ENCODE results near the gene RPGRIP1.
"Not testable (repeated sequence)": the region's sequence is repeated elsewhere in the genome, so short reads cannot be mapped to it uniquely, and the experiment has no call there.

Gene RPGRIP1

DNA sequence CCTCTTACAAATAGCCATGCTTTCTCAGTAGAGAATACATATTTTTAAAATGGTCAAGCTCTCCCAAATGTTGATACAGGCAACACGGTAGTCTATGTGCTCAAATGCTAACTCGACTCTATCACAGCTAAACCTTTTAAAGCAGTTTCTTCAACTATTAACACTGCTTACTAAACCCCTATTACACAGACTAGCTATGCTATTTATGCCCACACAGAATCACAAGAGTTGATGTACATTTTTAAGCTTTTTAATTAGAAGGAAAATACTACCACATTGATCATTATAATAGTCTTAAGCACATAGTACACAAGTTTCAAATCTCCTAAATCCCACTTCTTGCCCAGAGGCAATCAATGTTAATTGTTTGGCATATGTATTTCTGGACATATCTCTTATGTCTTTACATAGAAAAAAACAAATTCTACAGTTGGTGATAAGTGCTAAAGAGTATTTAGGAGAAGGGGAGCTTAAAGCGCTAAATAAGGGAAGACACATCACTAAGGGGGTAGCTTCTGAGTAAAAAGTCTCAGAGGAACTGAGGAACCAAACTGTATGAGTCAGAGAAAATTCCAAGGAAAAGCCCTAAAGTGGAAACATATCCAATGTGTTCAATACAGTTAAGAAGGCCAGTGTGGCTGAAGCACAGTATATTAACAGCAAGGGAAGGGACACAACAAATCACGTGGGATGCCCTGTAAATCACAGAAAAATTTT lies 24.3 kb upstream of the RPGRIP1 start:
- Mint-ChIP-seq H3K27ac (peak overlapping the region; percentile 78), H3K36me3 (ENCODE audit: low read depth) (peaks cover 85% of the 10 kb centered on the region), H3K4me3 (peak overlapping the region; percentile 61), H3K4me1 (ENCODE audit: low read depth) (peaks cover 87% of the 10 kb centered on the region), H3K27me3 (no peaks in the 10 kb centered on the region), H3K9me3 (no peaks in the 10 kb centered on the region)

DNA sequence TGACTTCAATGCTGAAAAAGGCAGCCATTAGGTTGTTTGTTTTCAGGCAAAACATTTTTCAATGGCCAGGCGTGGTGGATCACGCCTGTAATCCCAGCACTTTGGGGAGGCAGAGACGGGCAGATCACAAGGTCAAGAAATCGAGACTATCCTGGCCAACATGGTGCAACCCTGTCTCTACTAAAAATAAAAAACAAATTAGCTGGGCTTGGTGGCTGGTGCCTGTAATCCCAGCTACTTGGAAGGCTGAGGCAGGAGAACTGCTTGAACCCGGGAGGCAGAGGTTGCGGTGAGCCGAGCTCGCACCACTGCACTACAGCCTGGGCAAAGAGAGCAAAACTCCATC lies 23.8 kb upstream of the RPGRIP1 start:
- H3K9me3 Mint-ChIP-seq, H3K27me3 Mint-ChIP-seq: not testable (repeated sequence)
- H3K4me1 Mint-ChIP-seq (ENCODE audit: low read depth), result peaks cover 87% of the 10 kb centered on the region
- H3K4me3 Mint-ChIP-seq, result peak overlapping the region; percentile 73
- H3K36me3 Mint-ChIP-seq (ENCODE audit: low read depth), result peaks cover 84% of the 10 kb centered on the region
- peak overlapping the region; percentile 78 for H3K27ac Mint-ChIP-seq

DNA sequence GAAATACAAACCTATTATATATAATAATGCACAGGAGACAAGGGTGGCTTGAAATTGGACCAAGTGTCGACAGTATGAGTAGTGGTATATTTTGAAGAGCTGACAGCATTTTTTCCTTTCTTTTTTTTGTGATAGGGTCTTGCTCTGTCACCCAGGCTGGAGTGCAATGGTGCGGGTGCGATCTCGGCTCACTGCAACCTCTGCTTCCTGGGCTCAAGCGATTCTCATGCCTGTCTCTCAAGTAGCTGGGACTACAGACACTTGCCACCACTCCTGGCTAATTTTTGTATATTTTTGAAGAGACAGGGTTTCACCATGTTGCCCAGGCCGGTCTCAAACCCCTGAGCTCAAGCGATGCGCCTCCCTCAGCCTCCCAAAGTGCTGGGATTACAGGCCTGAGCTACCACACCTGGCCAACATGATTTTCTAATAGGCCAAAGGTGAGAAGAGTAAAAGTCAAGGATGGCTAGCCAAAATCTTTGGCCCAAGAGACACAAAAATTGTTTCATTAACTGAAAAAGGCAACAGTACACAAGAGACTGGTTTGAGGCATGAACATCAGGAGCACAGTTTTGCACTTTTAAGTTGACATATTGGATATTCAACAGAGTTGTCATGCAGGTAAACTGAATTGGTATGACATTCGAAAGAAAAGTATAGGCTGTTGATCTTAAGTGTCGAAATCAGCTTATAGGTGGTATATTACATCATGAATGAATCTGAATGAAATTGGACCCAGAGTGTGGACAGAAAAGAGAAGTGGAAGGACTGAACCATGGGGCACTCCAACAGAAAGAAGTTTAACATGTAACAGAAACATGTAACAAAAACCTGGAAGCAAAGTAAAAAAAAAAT lies 23.1 kb upstream of the RPGRIP1 start:
- Mint-ChIP-seq H3K4me3 (peak overlapping the region; percentile 73), H3K4me1 (ENCODE audit: low read depth) (peaks cover 87% of the 10 kb centered on the region), H3K27ac (peak overlapping the region; percentile 82), H3K27me3 (no peaks in the 10 kb centered on the region), H3K9me3 (no peaks in the 10 kb centered on the region), H3K36me3 (ENCODE audit: low read depth) (peaks cover 84% of the 10 kb centered on the region)

DNA sequence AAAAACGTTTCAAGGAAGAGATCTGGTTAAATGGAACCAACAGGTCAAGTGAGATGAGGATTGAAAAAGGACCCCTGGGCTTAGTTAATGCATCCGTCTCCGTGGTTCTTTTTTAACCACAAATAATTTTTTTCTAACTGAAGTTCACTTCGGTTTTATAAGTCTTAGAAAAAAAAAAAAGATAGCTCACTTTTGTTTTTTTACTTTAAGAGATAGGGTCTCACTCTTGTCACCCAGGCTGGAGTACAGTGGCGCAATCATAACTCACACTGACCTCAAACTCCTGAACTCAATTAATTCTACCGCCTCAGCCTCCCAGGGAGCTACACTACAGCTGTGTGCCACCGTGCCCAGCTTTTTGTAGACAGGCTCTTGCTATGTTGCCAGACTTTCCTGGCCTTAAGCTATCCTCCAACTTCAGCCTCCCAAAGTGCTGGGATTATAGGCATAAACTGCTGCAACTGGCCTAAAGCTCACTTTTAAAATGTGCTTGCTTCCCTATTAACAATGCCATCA lies 22.4 kb upstream of the RPGRIP1 start:
- H3K27ac Mint-ChIP-seq, result peak overlapping the region; percentile 82

DNA sequence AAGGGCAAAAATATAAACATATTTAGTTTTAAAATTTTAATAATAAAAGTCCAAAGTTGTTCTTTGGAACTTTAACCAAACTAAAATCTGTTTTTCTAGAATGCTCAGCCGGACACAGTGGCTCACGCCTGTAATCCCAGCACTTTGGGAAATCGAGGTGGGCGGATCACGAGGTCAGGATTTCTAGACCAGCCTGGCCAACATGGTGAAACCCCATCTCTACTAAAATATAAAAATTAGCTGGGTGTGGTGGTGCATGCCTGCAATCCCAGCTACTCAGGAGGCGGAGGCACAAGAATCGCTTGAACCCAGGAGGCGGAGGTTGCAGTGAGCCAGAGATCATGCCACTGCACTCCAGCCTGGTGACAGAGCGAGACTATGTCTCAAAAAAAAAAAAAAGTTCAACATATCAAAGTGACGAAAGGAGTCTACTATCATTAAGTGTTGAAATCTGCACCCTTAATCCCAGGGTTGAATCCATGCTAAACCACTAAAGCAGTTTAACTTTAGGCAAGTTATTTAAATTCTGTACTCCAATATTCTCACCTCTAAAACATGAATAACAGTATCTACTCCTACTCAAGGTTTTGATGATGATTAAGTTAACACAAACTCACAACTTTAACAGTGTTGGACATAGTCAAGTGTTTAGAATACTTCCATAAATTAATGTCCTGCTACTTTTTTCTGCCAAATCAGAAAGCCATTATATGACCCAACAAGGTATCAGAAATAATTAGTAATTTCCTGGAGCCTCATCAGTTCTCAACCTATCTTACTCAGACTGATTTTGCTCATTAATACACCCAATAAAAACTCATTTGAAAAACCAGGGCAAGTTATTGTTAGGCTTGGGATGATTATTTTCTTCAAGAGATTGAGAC lies 21.6 kb upstream of the RPGRIP1 start:
- Mint-ChIP-seq H3K4me3 (peak overlapping the region; percentile 73), H3K9me3 (no peaks in the 10 kb centered on the region), H3K27me3 (no peaks in the 10 kb centered on the region), H3K27ac (peak overlapping the region; percentile 82), H3K4me1 (ENCODE audit: low read depth) (peaks cover 89% of the 10 kb centered on the region), H3K36me3 (ENCODE audit: low read depth) (peaks cover 85% of the 10 kb centered on the region)

More for the DNA sequence above, 22.4 kb upstream of the RPGRIP1 start:
- Mint-ChIP-seq H3K27me3 (no peaks in the 10 kb centered on the region), H3K9me3 (no peaks in the 10 kb centered on the region), H3K36me3 (ENCODE audit: low read depth) (peaks cover 84% of the 10 kb centered on the region), H3K4me3 (peak overlapping the region; percentile 73), H3K4me1 (ENCODE audit: low read depth) (peaks cover 87% of the 10 kb centered on the region)

DNA sequence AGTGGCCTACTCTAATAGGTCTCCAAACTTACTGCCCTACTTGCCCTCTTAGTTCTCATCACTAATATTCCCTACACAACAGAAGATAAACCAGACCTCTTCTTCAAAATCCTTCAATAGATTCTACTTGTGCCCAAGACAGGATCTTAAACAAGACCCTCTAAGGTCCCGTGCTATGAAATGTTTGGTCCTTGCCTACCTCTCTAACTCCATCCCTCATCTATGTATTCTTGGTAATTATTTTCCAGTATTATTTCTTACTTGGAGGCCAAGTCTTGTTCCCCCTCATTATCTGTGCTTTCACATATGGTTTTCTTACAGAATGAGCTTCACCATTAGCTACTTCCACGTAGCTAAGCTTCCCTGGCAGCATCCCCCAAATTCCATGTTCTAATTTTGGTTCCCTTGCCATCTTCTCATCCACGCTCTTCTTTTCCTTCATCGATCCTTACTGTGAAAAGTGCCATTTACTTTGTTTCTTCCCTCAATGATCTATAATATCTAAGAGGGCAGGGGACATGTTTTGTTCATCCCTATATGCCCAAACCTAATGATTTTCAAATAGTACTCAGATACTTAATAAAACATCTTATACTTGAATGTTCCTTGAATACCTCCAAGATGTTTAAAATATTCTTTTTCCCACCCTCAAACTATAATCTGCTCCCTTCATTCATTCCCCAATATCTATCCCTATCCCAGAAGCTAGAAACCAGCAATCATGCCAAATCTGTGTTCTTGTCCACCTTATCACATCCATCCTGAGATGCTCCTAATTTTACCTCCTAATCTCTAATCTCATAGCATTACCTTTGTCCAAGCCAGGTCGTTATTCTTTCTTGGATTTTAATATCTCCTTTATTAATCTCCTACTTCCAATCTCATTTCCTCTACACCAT lies 20.7 kb upstream of the RPGRIP1 start:
- peak overlapping the region; percentile 82 for H3K27ac Mint-ChIP-seq
- no peaks in the 10 kb centered on the region for H3K9me3 Mint-ChIP-seq
- no peaks in the 10 kb centered on the region for H3K27me3 Mint-ChIP-seq
- peak overlapping the region; percentile 73 for H3K4me3 Mint-ChIP-seq
- peaks cover 87% of the 10 kb centered on the region for H3K36me3 Mint-ChIP-seq (ENCODE audit: low read depth)
- peaks cover 93% of the 10 kb centered on the region for H3K4me1 Mint-ChIP-seq (ENCODE audit: low read depth)

DNA sequence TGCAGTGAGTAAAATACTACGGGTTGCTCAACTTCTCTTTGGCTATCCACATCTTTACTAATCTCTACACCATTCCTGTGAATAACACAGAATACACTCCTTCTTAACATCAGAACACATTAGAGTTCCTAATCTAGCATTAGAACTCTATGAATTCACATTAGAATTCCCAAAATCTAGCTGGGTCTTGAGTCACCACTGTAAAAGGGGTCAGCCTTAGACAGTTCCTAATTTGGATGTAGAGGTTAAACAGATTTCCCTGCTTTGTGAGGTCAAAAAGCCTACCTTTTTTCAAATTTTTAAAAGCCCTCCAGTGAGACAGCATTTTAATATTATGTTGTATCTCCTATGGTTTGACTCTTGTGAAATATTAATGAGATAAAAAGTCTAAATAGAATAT lies 18.1 kb upstream of the RPGRIP1 start:
- Mint-ChIP-seq H3K36me3 (ENCODE audit: low read depth) (peaks cover 90% of the 10 kb centered on the region), H3K9me3 (no peaks in the 10 kb centered on the region), H3K4me1 (ENCODE audit: low read depth) (peaks cover 96% of the 10 kb centered on the region), H3K4me3 (peak overlapping the region; percentile 93), H3K27ac (peak overlapping the region; percentile 99), H3K27me3 (no peaks in the 10 kb centered on the region)

DNA sequence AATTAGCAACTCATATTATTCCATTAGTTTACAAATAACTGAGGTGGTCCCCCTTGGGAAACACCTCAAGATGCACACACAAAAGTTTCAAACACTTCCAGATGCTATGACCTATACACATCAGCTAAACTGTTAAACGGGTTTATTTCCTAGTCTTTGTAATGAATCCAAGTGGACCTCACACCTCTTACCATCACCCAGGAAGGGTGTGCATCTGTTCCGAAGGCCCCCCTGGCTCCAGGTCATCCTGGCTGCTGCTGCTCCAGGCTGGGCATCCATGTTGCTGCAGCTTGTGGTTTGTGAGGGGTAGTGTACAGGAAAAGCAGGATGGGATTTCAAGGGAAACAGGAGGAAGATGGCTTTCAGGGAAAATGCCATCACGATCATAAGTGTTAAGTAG lies 17.5 kb upstream of the RPGRIP1 start:
- peak overlapping the region; percentile 99 for H3K27ac Mint-ChIP-seq
- no peaks in the 10 kb centered on the region for H3K27me3 Mint-ChIP-seq
- no peaks in the 10 kb centered on the region for H3K9me3 Mint-ChIP-seq
- peaks cover 89% of the 10 kb centered on the region for H3K36me3 Mint-ChIP-seq (ENCODE audit: low read depth)
- peaks cover 94% of the 10 kb centered on the region for H3K4me1 Mint-ChIP-seq (ENCODE audit: low read depth)
- H3K4me3 Mint-ChIP-seq, result peak overlapping the region; percentile 93

DNA sequence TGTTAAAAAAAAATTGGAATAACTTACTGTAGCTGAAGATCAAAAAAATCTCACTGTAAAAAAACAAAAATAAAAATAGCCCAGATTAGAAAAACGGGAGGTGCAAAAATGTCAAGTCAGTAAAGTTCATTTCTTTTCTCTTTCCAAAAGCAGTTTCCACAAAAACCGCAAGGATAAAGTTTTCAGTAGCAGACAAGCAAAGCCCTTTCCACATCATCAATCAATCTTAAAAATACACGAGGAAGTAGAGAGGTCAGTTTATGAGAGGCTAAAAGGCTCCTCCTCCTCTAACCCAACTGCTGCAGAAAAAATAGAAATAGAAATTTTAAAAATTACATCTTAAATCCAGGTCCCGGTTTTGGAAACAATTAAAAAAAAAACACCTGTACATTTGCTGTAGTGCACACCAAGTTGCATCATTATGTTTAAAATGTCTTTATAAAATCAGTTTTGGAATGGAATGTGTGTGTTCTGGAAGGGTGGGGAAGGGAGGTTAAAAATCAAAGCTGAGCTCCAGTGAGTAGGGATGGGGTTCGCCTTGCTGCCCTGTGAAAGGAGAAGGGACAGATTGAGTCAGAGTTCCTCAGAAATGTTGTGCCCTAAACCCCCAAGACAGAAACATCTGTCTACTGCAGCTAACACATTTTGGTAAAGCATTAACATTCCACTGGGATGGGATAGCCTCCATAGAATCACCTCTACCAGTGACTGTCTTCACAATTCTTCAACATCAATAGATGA lies 16.4 kb upstream of the RPGRIP1 start:
- peak overlapping the region; percentile 99 for H3K27ac Mint-ChIP-seq
- peak overlapping the region; percentile 93 for H3K4me3 Mint-ChIP-seq
- H3K36me3 Mint-ChIP-seq (ENCODE audit: low read depth), result peaks cover 93% of the 10 kb centered on the region
- H3K9me3 Mint-ChIP-seq, result no peaks in the 10 kb centered on the region
- H3K27me3 Mint-ChIP-seq, result no peaks in the 10 kb centered on the region
- H3K4me1 Mint-ChIP-seq (ENCODE audit: low read depth), result peaks cover 87% of the 10 kb centered on the region

DNA sequence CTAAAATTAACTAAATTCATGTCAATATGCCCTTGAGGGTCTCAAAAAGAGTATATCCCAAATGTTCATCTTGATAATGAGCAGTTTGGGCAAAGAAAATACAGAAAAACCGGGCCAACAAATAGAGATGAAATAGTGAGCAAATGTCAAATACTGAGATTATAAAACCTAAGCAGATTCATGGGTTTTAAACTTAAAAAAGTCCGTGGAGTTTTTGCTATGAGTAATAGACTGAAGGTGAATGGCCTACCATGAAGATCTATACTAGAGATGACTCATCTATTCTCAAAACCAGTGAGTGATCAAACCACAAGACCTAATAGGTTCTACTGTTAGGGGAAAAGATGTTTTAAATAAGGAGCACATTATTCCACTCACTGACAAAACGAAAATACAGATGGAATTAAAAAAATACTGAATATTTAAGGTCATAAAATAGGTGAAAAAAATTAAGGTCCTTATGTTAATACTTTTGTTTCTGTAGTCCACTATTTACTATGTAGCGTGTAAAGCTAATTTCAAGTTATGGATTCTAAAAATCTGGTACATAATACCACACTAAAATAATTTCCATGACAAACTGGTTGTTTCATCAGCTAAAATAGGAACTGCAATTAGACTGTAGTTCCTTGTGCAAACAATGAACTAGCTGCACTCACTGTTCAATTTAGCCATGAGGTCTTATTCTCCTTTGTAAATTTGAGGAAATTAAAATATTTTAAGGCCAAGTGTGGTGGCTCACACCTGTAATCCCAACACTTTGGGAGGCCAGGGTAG lies 15.7 kb upstream of the RPGRIP1 start:
- H3K27me3 Mint-ChIP-seq, result no peaks in the 10 kb centered on the region
- no peaks in the 10 kb centered on the region for H3K9me3 Mint-ChIP-seq
- peak overlapping the region; percentile 99 for H3K27ac Mint-ChIP-seq
- peaks cover 93% of the 10 kb centered on the region for H3K36me3 Mint-ChIP-seq (ENCODE audit: low read depth)
- H3K4me1 Mint-ChIP-seq (ENCODE audit: low read depth), result peaks cover 80% of the 10 kb centered on the region
- peak overlapping the region; percentile 93 for H3K4me3 Mint-ChIP-seq

DNA sequence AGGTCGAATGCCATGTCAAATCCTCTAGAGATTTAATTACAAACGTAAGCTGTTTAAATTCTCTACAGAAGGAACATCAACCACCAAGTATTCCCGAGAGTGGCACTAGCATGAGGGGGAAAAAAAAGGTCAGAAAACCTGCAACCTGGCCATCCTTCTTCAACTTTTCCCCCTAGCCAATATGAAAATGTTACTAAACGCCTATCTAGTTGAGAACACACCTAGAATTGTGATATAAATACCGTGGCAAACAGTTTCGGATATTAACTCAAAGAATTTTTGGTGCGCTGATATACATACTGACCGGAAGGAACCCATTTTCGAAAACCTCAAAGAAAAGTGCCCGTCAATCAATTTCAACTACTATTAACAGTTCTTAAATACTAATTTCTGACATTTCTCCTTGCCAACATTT lies 12.4 kb upstream of the RPGRIP1 start:
- peaks cover 60% of the 10 kb centered on the region for H3K4me1 Mint-ChIP-seq (ENCODE audit: low read depth)
- no peaks in the 10 kb centered on the region for H3K27me3 Mint-ChIP-seq
- no peaks in the 10 kb centered on the region for H3K9me3 Mint-ChIP-seq
- H3K4me3 Mint-ChIP-seq, result peak overlapping the region; percentile 93
- H3K27ac Mint-ChIP-seq, result peak overlapping the region; percentile 99
- peaks cover 67% of the 10 kb centered on the region for H3K36me3 Mint-ChIP-seq (ENCODE audit: low read depth)

DNA sequence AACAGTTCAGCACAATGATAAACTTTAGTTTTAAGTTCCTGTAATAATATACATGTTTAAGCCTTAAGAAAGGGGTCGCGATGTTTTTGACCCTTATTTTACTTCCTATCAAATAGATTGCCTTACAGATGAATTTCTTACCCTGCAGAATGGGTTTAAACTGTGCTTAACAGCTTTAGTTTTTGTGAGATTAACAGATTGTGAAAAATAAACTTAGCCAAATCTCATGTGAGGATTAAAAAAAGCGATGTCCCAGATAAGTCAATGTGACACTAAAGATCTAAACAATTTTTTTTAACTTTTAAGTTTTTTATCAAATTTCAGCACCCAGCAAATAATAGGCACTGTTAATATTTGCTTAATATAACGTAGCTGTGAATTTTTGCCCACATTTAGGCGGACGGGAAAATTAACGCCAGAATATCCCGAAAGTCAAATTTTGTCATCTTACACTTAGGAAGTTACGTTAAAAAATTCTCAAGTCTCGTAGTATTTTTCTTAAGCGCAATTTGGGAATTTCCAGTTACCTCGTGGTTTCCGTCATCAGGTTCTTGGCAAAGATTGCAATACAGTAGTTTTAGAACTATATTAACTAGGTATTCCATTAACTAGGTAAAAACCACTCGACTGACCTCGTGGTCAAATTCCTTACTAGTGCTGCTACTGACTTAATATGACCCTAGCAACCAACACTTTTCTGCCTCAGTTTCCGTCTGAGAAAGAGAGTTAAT lies 11.8 kb upstream of the RPGRIP1 start:
- Mint-ChIP-seq H3K4me1 (ENCODE audit: low read depth) (peaks cover 53% of the 10 kb centered on the region), H3K27ac (peak overlapping the region; percentile 99), H3K36me3 (ENCODE audit: low read depth) (peaks cover 61% of the 10 kb centered on the region), H3K9me3 (no peaks in the 10 kb centered on the region), H3K27me3 (no peaks in the 10 kb centered on the region), H3K4me3 (peak overlapping the region; percentile 93)
